Mesendoderm (in vitro differentiated cells): ENCODE data around the gene RFLNA. TPM values are rescaled to one million over a fixed set of nuclear protein-coding genes. Genes with fewer than 3 reads are reported as not detected.

Experiments used
- DNase-seq: peaks from one replicate; pipeline ENCODE4 v3.0.0; 2013
- H2AK5ac ChIP-seq: 2 replicates; pipeline ENCODE4 v1.6.1; 2013; ENCODE audit warnings: low read length, inconsistent platforms
- H2BK120ac ChIP-seq: 2 replicates; pipeline ENCODE4 v1.6.1; 2013; ENCODE audit warnings: low read depth, mild to moderate bottlenecking, low read length, moderate library complexity, mixed read lengths
- H2BK15ac ChIP-seq: replicated peaks from 2 replicates; pipeline ENCODE4 v1.6.1; 2013; ENCODE audit warnings: low read depth, mild to moderate bottlenecking, moderate library complexity
- H2BK5ac ChIP-seq: 2 replicates; pipeline ENCODE4 v1.6.1; 2013; ENCODE audit warnings: low read length, inconsistent platforms
- H3K18ac ChIP-seq: 2 replicates; pipeline ENCODE4 v1.6.1; 2013; ENCODE audit warnings: mild to moderate bottlenecking, low read length, mixed read lengths
- H3K23ac ChIP-seq: one replicate; pipeline ENCODE4 v1.6.1; 2013; ENCODE audit warnings: low read length
- H3K27ac ChIP-seq: 2 replicates; pipeline ENCODE4 v1.5.1; 2013; ENCODE audit warnings: low read depth, mild to moderate bottlenecking, inconsistent platforms, low read length, moderate library complexity
- H3K27me3 ChIP-seq: 2 replicates; pipeline ENCODE4 v1.6.1; 2013; ENCODE audit warnings: low read length, control low read depth, mild to moderate bottlenecking, inconsistent platforms; ENCODE audit not compliant: insufficient read depth, poor library complexity
- H3K36me3 ChIP-seq: 2 replicates; pipeline ENCODE4 v1.6.1; 2013; ENCODE audit warnings: low read length, inconsistent platforms; ENCODE audit not compliant: control insufficient read depth, insufficient read depth
- H3K4ac ChIP-seq: one replicate; pipeline ENCODE4 v1.6.1; 2013; ENCODE audit warnings: low read depth, mild to moderate bottlenecking, low read length, moderate library complexity
- H3K4me1 ChIP-seq: 2 replicates; pipeline ENCODE4 v1.6.1; 2013; ENCODE audit warnings: low read depth, low read length, inconsistent platforms; ENCODE audit not compliant: control insufficient read depth
- H3K4me2 ChIP-seq: 2 replicates; pipeline ENCODE4 v1.6.1; 2013; ENCODE audit warnings: low read length
- H3K4me3 ChIP-seq: 2 replicates; pipeline ENCODE4 v1.5.1; 2013; ENCODE audit warnings: mild to moderate bottlenecking, low read length
- H3K56ac ChIP-seq: one replicate; pipeline ENCODE4 v1.6.1; 2013; ENCODE audit warnings: low read length
- H3K79me1 ChIP-seq: 2 replicates; pipeline ENCODE4 v1.6.1; 2013; ENCODE audit warnings: low read length, inconsistent platforms
- H3K79me2 ChIP-seq: 2 replicates; pipeline ENCODE4 v1.6.1; 2013; ENCODE audit warnings: mild to moderate bottlenecking, low read length; ENCODE audit not compliant: control insufficient read depth, insufficient read depth
- H3K9ac ChIP-seq: 2 replicates; pipeline ENCODE4 v1.6.1; 2013; ENCODE audit warnings: low read length, inconsistent platforms
- H4K5ac ChIP-seq: one replicate; pipeline ENCODE4 v1.6.1; 2013; ENCODE audit warnings: low read length
- H4K8ac ChIP-seq: one replicate; pipeline ENCODE4 v1.6.1; 2013; ENCODE audit warnings: low read depth, mild to moderate bottlenecking, control low read depth, low read length, moderate library complexity
- WGBS: extraction: QIAGEN DNeasy Blood & Tissue Kit; methylation state at CpG from one replicate; pipeline ENCODE4 v1.1.7; 2013; ENCODE audit warnings: low lambda C conversion rate, missing lambda C conversion rate; ENCODE audit not compliant: insufficient coverage; ENCODE audit errors: extremely low coverage; 5-methylcytosine and 5-hydroxymethylcytosine counted together
- small RNA-seq: library from polyadenylated mRNA; stranded (forward); fragments of <200 nt; extraction: miRNeasy Mini kit (QIAGEN cat#:217004); gene quantifications from one replicate; pipeline ENCODE3, GENCODE V24; 2013; ENCODE audit not compliant: insufficient read depth

The RFLNA gene

GRCh38 chr12:124361996-124362395 is 67.1 kb downstream of the RFLNA start:
- no peak overlapping the region for H3K4me2 ChIP-seq
- no peaks in the 10 kb centered on the region for H3K27me3 ChIP-seq
- H3K4ac ChIP-seq, result no peak overlapping the region
- H2BK120ac ChIP-seq, result no peak overlapping the region
- DNase-seq, result no peak
- H2AK5ac ChIP-seq, result no peak overlapping the region
- H4K5ac ChIP-seq, result no peak overlapping the region
- H2BK15ac ChIP-seq, result no peak overlapping the region
- H3K18ac ChIP-seq, result no peak overlapping the region
- no peaks in the 10 kb centered on the region for H3K79me2 ChIP-seq
- no peak overlapping the region for H4K8ac ChIP-seq
- H3K27ac ChIP-seq, result no peak overlapping the region
- H2BK5ac ChIP-seq, result no peak overlapping the region
- H3K36me3 ChIP-seq, result peaks cover 8% of the 10 kb centered on the region
- H3K23ac ChIP-seq, result no peak overlapping the region
- WGBS, result no CpG with 5 or more reads among the region's 15 CpGs
- H3K56ac ChIP-seq, result no peak overlapping the region
- H3K4me1 ChIP-seq, result no peaks in the 10 kb centered on the region
- peaks cover 2% of the 10 kb centered on the region for H3K79me1 ChIP-seq
- no peak overlapping the region for H3K4me3 ChIP-seq
- no peak overlapping the region for H3K9ac ChIP-seq

DNA sequence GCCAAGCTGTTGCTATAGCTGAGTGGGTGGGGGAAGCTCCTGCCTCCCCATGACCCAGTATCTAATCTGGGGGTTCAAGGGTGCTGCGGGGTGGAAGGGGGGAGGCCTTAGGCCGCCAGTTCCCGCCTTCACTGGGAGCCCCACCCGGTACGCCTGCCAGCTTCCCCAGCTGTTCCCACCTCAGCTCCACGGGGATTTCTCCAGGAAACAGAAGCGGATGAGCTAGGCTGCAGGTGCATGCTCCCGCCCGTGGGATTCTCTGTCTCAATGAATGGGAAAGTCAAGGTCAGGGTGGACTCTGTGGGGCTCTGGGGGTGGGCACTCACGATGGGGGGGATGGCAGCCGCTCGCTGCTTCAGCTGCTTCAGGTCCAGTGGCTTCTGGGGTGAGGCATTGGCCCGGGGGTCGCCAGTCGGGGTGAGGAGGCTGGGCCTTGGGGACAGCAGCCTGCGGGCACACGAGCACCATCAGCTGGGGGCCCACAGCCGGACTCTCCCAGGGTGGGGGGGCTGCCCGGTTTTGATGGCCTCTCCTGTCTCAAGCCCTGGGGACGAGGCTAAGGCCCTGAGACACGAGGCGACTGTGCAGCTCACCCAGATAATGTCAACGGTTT is 68.6 kb downstream of the RFLNA start:
- no peak overlapping the region for H2BK5ac ChIP-seq
- WGBS, result no CpG with 5 or more reads among the region's 23 CpGs
- no peak overlapping the region for H2BK120ac ChIP-seq
- no peaks in the 10 kb centered on the region for H3K4me1 ChIP-seq
- no peaks in the 10 kb centered on the region for H3K27me3 ChIP-seq
- no peak overlapping the region for H3K27ac ChIP-seq
- DNase-seq, result no peak
- H3K9ac ChIP-seq, result no peak overlapping the region
- H4K5ac ChIP-seq, result no peak overlapping the region
- H3K4me3 ChIP-seq, result no peak overlapping the region
- H2AK5ac ChIP-seq, result no peak overlapping the region
- no peak overlapping the region for H3K4me2 ChIP-seq
- no peaks in the 10 kb centered on the region for H3K79me2 ChIP-seq
- H2BK15ac ChIP-seq, result no peak overlapping the region
- H3K79me1 ChIP-seq, result peaks cover under 1% of the 10 kb centered on the region
- H4K8ac ChIP-seq, result no peak overlapping the region
- no peak overlapping the region for H3K56ac ChIP-seq
- no peak overlapping the region for H3K23ac ChIP-seq
- no peak overlapping the region for H3K18ac ChIP-seq
- peaks cover 2% of the 10 kb centered on the region for H3K36me3 ChIP-seq
- no peak overlapping the region for H3K4ac ChIP-seq

- H2BK5ac ChIP-seq, result no peak overlapping the region
- H4K5ac ChIP-seq, result no peak overlapping the region
- H2BK120ac ChIP-seq, result no peak overlapping the region
- H3K27ac ChIP-seq, result no peak overlapping the region
- no peak for DNase-seq
- no peak overlapping the region for H3K4ac ChIP-seq
- no peak overlapping the region for H3K56ac ChIP-seq
- H3K4me1 ChIP-seq, result no peaks in the 10 kb centered on the region
- H3K4me2 ChIP-seq, result no peak overlapping the region
- no peak overlapping the region for H4K8ac ChIP-seq
- peaks cover 2% of the 10 kb centered on the region for H3K36me3 ChIP-seq
- peaks cover 2% of the 10 kb centered on the region for H3K79me1 ChIP-seq
- no peak overlapping the region for H3K4me3 ChIP-seq
- no peak overlapping the region for H2AK5ac ChIP-seq
- H3K18ac ChIP-seq, result no peak overlapping the region
- H3K79me2 ChIP-seq, result no peaks in the 10 kb centered on the region
- no peak overlapping the region for H3K23ac ChIP-seq
- H3K9ac ChIP-seq, result no peak overlapping the region
- no peak overlapping the region for H2BK15ac ChIP-seq
- WGBS, result no CpG with 5 or more reads among the region's 11 CpGs
- H3K27me3 ChIP-seq, result no peaks in the 10 kb centered on the region
These were observed 69.7 kb downstream of the RFLNA start for GRCh38 chr12:124364543-124364942.

Small RNAs within 50 kb of the gene (small RNA-seq; reads per million reads assigned to genes)
- gene MIR6880, result not detected
